Hematopoietic multipotent progenitor cell (in vitro differentiated cells): ENCODE results near the gene G2E3. TPM values are rescaled to one million over a fixed set of nuclear protein-coding genes. Genes with fewer than 3 reads are reported as not detected.
"Not testable (repeated sequence)": the region's sequence is repeated elsewhere in the genome, so short reads cannot be mapped to it uniquely, and the experiment has no call there.

ENCODE experiments used
- DNase-seq, 3 donors: peaks; one replicate each; pipeline ENCODE4 v3.0.0-alpha.2; 2011 to 2015; ENCODE audit warnings: low read depth in 2 of 3, low spot score in 2 of 3
- total RNA-seq: library from RNA; depleted of rRNA; stranded (reverse); fragments of >200 nt; gene quantifications from one replicate; pipeline ENCODE4 v1.2.3, GENCODE V29; 2012

Gene G2E3
- total RNA-seq, 1 donor, result 5.7 TPM

GRCh38 chr14:30600922-30601918 is 42.3 kb downstream of the G2E3 start:
- no peak for DNase-seq

GRCh38 chr14:30603402-30603801 is 44.4 kb downstream of the G2E3 start:
- no peak for DNase-seq

GRCh38 chr14:30604696-30605095 is 45.7 kb downstream of the G2E3 start:
- DNase-seq, result not testable (repeated sequence)

GRCh38 chr14:30607156-30607780 is 48.3 kb downstream of the G2E3 start:
- DNase-seq, result no peak

- DNase-seq, result no peak
These were observed 49.6 kb downstream of the G2E3 start for GRCh38 chr14:30608533-30609006.

GRCh38 chr14:30610787-30611343 is 51.9 kb downstream of the G2E3 start:
- peak in 2 of 3 donors; percentile 73 to 87 for DNase-seq

GRCh38 chr14:30614155-30614554 is 55.2 kb downstream of the G2E3 start:
- DNase-seq, result no peak

- peak in 2 of 3 donors; percentile 40 to 44 for DNase-seq
These were observed 61.2 kb downstream of the G2E3 start for GRCh38 chr14:30620178-30620577.

- DNase-seq, result peak; percentile 7 to 30 (median 26)
These were observed 62.5 kb downstream of the G2E3 start for GRCh38 chr14:30621354-30621939.

- peak; percentile 68 to 95 (median 92) for DNase-seq
These were observed 63.2 kb downstream of the G2E3 start, which contains the start of gene SCFD1 for GRCh38 chr14:30621940-30622830. SCFD1 (plus strand) TSS chr14:30622319; CDS start chr14:30622339, 20 bp downstream.

- DNase-seq, result no peak
These were observed 64.6 kb downstream of the G2E3 start for GRCh38 chr14:30623412-30624131.

GRCh38 chr14:30624132-30624423 is 65.1 kb downstream of the G2E3 start:
- no peak for DNase-seq

GRCh38 chr14:30625533-30625932 is 66.6 kb downstream of the G2E3 start:
- no peak for DNase-seq

- not testable (repeated sequence) for DNase-seq
These were observed 70.5 kb downstream of the G2E3 start for GRCh38 chr14:30629432-30629831.

GRCh38 chr14:30630248-30630647 is 71.3 kb downstream of the G2E3 start:
- DNase-seq, result no peak

GRCh38 chr14:30632730-30633129 is 73.8 kb downstream of the G2E3 start:
- no peak for DNase-seq

- no peak for DNase-seq
These were observed 80.0 kb downstream of the G2E3 start for GRCh38 chr14:30638926-30639325.

GRCh38 chr14:30641207-30641606 is 82.2 kb downstream of the G2E3 start:
- no peak for DNase-seq

GRCh38 chr14:30644462-30644861 is 85.5 kb downstream of the G2E3 start:
- not testable (repeated sequence) for DNase-seq
